Measurements from ENCODE around the gene SCLT1.

Gene SCLT1

DNA sequence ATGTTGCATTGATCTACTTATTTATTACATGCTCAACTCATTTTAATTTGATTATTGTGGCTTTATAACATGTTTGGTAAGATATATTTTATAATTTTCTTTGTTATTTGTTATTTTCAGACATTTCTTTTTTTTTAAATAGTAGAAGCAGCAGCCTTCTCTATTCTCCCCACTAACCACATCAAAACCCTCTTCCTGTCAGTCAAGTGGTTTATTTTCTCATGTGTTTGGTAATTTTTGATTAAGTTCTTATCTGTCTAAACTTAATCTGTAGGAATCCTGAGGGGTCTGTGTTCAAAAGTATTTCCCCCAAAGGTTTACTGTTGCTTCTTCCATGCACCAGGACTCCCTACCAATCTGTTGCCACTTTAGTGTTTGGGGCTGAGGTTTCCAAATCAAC is 131.9 kb downstream of the SCLT1 start:
- no peaks in the 10 kb centered on the region for H3K36me3 ChIP-seq (replicated peaks; ENCODE audit: low read depth, low read length)
- H3K4me1 ChIP-seq (ENCODE audit: low read length), result no peaks in the 10 kb centered on the region
- H2AFZ ChIP-seq (ENCODE audit: low read depth, low read length), result no peak overlapping the region
- TF ChIP-seq, protein P1, sequence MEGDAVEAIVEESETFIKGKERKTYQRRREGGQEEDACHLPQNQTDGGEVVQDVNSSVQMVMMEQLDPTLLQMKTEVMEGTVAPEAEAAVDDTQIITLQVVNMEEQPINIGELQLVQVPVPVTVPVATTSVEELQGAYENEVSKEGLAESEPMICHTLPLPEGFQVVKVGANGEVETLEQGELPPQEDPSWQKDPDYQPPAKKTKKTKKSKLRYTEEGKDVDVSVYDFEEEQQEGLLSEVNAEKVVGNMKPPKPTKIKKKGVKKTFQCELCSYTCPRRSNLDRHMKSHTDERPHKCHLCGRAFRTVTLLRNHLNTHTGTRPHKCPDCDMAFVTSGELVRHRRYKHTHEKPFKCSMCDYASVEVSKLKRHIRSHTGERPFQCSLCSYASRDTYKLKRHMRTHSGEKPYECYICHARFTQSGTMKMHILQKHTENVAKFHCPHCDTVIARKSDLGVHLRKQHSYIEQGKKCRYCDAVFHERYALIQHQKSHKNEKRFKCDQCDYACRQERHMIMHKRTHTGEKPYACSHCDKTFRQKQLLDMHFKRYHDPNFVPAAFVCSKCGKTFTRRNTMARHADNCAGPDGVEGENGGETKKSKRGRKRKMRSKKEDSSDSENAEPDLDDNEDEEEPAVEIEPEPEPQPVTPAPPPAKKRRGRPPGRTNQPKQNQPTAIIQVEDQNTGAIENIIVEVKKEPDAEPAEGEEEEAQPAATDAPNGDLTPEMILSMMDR (IDR thresholded peaks at IDR 0.05; ENCODE audit: low read depth, low read length), result no peak
- no peak for TF ChIP-seq EZH2phosphoT487 (IDR thresholded peaks at IDR 0.05; ENCODE audit: low read depth)
- no peaks in the 10 kb centered on the region for H3K79me2 ChIP-seq (ENCODE audit: low read length)
- H3K9me3 ChIP-seq (ENCODE audit: insufficient read depth, low read length), result no peaks in the 10 kb centered on the region
- H3K4me3 ChIP-seq (ENCODE audit: low read length), result no peak overlapping the region
- H3K27ac ChIP-seq (ENCODE audit: low read length), result no peak overlapping the region
- no peak overlapping the region for H3K4me2 ChIP-seq (ENCODE audit: low read length)
- H3K9ac ChIP-seq (ENCODE audit: low read length), result no peak overlapping the region
- no peaks in the 10 kb centered on the region for H4K20me1 ChIP-seq (ENCODE audit: insufficient read depth, low read length)
- no peaks in the 10 kb centered on the region for H3K27me3 ChIP-seq (ENCODE audit: low read depth, low read length)

DNA sequence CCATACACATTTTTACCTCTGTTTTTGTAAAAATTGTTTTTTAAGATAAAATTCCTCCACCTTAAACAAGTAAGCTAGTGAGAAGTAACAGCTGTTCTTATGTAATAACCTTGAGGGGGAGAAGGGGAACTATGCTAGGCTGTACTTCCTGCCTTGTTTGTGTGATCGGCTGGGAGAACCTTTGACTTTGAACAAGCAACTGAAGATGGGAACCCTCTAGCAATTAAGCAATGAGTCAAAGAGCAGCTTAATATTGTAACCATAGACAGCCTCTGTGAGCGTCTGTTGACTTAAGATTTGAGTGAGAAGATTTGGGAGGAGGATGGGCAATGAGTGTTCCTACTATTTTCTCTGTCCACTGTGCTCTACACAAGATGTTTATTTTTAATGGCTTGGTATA is 135.1 kb downstream of the SCLT1 start:
- Histone ChIP-seq H2AFZ (ENCODE audit: low read depth, low read length) (no peak overlapping the region), H3K4me1 (ENCODE audit: low read length) (no peaks in the 10 kb centered on the region), H3K9ac (ENCODE audit: low read length) (no peak overlapping the region), H3K27ac (ENCODE audit: low read length) (no peak overlapping the region), H3K4me2 (ENCODE audit: low read length) (no peak overlapping the region), H3K36me3 (replicated peaks; ENCODE audit: low read depth, low read length) (no peaks in the 10 kb centered on the region), H3K9me3 (ENCODE audit: insufficient read depth, low read length) (no peaks in the 10 kb centered on the region), H4K20me1 (ENCODE audit: insufficient read depth, low read length) (no peaks in the 10 kb centered on the region), H3K27me3 (ENCODE audit: low read depth, low read length) (no peaks in the 10 kb centered on the region), H3K4me3 (ENCODE audit: low read length) (no peak overlapping the region), H3K79me2 (ENCODE audit: low read length) (no peaks in the 10 kb centered on the region)
- no peak for TF ChIP-seq EZH2phosphoT487 (IDR thresholded peaks at IDR 0.05; ENCODE audit: low read depth)
- TF ChIP-seq, protein P1 (IDR thresholded peaks at IDR 0.05; ENCODE audit: low read depth, low read length), result no peak

DNA sequence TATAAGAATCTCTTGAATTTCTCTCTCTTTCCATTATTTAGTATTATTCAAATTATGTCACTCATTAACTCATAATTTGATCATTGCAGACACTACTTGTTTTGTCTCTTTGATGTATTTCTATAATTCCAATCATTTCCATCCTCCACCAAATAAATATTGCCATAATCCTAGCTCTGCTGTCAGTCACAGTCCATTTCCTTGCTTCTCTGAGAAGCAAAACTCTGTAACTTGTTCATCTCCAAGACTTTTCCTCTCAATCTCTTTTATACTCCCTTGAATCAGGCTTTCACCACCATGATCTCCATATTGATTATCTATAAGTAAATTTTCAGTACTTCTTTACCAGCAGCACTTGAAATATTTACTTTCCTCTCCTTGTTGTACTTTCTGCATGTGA is 135.9 kb downstream of the SCLT1 start:
- no peaks in the 10 kb centered on the region for H3K9me3 ChIP-seq (ENCODE audit: insufficient read depth, low read length)
- no peak for TF ChIP-seq EZH2phosphoT487 (IDR thresholded peaks at IDR 0.05; ENCODE audit: low read depth)
- TF ChIP-seq, protein P1 (IDR thresholded peaks at IDR 0.05; ENCODE audit: low read depth, low read length), result no peak
- H3K79me2 ChIP-seq (ENCODE audit: low read length), result no peaks in the 10 kb centered on the region
- H3K27me3 ChIP-seq (ENCODE audit: low read depth, low read length), result no peaks in the 10 kb centered on the region
- no peaks in the 10 kb centered on the region for H3K4me1 ChIP-seq (ENCODE audit: low read length)
- no peaks in the 10 kb centered on the region for H3K36me3 ChIP-seq (replicated peaks; ENCODE audit: low read depth, low read length)
- no peak overlapping the region for H3K27ac ChIP-seq (ENCODE audit: low read length)
- no peak overlapping the region for H3K4me3 ChIP-seq (ENCODE audit: low read length)
- H4K20me1 ChIP-seq (ENCODE audit: insufficient read depth, low read length), result no peaks in the 10 kb centered on the region
- no peak overlapping the region for H3K9ac ChIP-seq (ENCODE audit: low read length)
- H3K4me2 ChIP-seq (ENCODE audit: low read length), result no peak overlapping the region
- no peak overlapping the region for H2AFZ ChIP-seq (ENCODE audit: low read depth, low read length)

DNA sequence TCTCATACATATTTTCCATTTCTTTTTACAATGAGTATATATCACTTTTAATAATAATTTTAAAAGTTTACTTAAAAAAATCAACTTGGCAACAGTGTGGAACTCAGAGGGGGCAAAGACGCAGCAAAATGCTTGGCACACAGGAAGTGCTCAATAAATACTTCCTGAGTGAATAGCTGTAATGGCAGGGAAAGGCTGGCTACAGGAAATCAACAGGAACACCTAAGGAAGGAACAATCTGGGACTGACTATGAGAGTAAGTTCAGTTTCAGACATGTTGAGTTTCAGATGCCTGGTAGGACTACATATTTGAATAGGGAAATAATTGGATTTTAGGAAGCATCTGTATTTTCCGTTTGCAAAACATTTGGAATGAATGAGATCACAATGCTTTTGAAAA is 137.6 kb downstream of the SCLT1 start:
- no peaks in the 10 kb centered on the region for H3K27me3 ChIP-seq (ENCODE audit: low read depth, low read length)
- no peaks in the 10 kb centered on the region for H3K36me3 ChIP-seq (replicated peaks; ENCODE audit: low read depth, low read length)
- H3K4me3 ChIP-seq (ENCODE audit: low read length), result no peak overlapping the region
- H3K9me3 ChIP-seq (ENCODE audit: insufficient read depth, low read length), result no peaks in the 10 kb centered on the region
- no peak overlapping the region for H2AFZ ChIP-seq (ENCODE audit: low read depth, low read length)
- H3K79me2 ChIP-seq (ENCODE audit: low read length), result no peaks in the 10 kb centered on the region
- H4K20me1 ChIP-seq (ENCODE audit: insufficient read depth, low read length), result no peaks in the 10 kb centered on the region
- no peaks in the 10 kb centered on the region for H3K4me1 ChIP-seq (ENCODE audit: low read length)
- TF ChIP-seq EZH2phosphoT487 (IDR thresholded peaks at IDR 0.05; ENCODE audit: low read depth), result no peak
- TF ChIP-seq, protein P1 (IDR thresholded peaks at IDR 0.05; ENCODE audit: low read depth, low read length), result no peak
- no peak overlapping the region for H3K9ac ChIP-seq (ENCODE audit: low read length)
- no peak overlapping the region for H3K4me2 ChIP-seq (ENCODE audit: low read length)
- no peak overlapping the region for H3K27ac ChIP-seq (ENCODE audit: low read length)

Data from OCI-LY3 (cell line).